SJCRH30 (cell line): ENCODE measurements around the gene LNX2. TPM values are rescaled to one million over a fixed set of nuclear protein-coding genes. Genes with fewer than 3 reads are reported as not detected.

Source experiments
- DNase-seq, 2 experiments: peaks; one replicate each; pipeline ENCODE4 v3.0.0-alpha.2; 2015 to 2020
- H3K27ac ChIP-seq: fragments of 250-450 bp; sonication (Bioruptor Pico); 2 replicates; pipeline ENCODE4 v1.5.1; 2020; ENCODE audit warnings: mild to moderate bottlenecking, moderate library complexity
- H3K27me3 ChIP-seq: fragments of 250-450 bp; sonication (Bioruptor Pico); 2 replicates; pipeline ENCODE4 v1.5.1; 2020; ENCODE audit warnings: mild to moderate bottlenecking, moderate library complexity
- H3K36me3 ChIP-seq: fragments of 250-450 bp; sonication (Bioruptor Pico); 2 replicates; pipeline ENCODE4 v1.5.1; 2020; ENCODE audit warnings: mild to moderate bottlenecking, moderate library complexity
- H3K4me1 ChIP-seq: fragments of 250-450 bp; sonication (Bioruptor Pico); 2 replicates; pipeline ENCODE4 v1.5.1; 2020; ENCODE audit warnings: mild to moderate bottlenecking, moderate library complexity
- H3K4me3 ChIP-seq: fragments of 250-450 bp; sonication (Bioruptor Pico); 2 replicates; pipeline ENCODE4 v1.5.1; 2020; ENCODE audit warnings: mild to moderate bottlenecking, moderate library complexity
- H3K9me3 ChIP-seq: fragments of 250-450 bp; sonication (Bioruptor Pico); replicated peaks from 2 replicates; pipeline ENCODE4 v1.5.1; 2020; ENCODE audit warnings: mild to moderate bottlenecking, moderate library complexity
- total RNA-seq: library from RNA; depleted of rRNA; stranded (reverse); fragments of >200 nt; shearing (Covaris generic); gene quantifications from 2 replicates; pipeline ENCODE4 v1.2.3, GENCODE V29; 2014

Gene LNX2
- total RNA-seq, 1 experiment from 2014 or later: 16.7 TPM

DNA sequence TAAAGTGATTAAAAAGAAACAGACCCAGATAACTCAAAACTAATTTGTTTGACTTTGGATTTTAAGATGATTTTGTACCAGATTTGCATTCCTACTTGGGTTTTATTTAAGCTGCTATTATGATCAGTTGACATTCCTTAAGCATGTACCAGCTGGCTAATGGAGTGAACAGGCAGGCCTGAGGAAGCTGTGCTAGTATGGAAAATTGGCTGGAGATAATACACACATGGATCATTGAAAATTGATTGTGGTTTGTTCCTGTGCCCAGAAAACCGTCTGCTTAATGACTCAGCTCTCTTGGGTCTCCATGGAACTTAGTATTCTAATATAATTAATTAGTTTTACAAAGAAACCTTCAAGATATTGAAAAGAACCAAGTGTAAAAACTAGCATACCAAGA, 24.0 kb upstream of the LNX2 start:
- peak in 1 of 2 experiments; percentile 20 for DNase-seq
- H3K4me3 ChIP-seq: no peak overlapping the region
- H3K27me3 ChIP-seq: no peaks in the 10 kb centered on the region
- H3K27ac ChIP-seq: no peak overlapping the region
- peaks cover 22% of the 10 kb centered on the region for H3K36me3 ChIP-seq
- peaks cover 12% of the 10 kb centered on the region for H3K4me1 ChIP-seq
- H3K9me3 ChIP-seq: 0 out of 2 replicates have a peak, but pooled peaks cover 4% of the 10 kb centered on the region

GRCh38 chr13:27643334-27644132, 23.2 kb upstream of the LNX2 start:
- 0 out of 2 replicates have a peak, but pooled peaks cover under 1% of the 10 kb centered on the region for H3K9me3 ChIP-seq
- no peak for DNase-seq
- no peak overlapping the region for H3K4me3 ChIP-seq
- H3K27me3 ChIP-seq: no peaks in the 10 kb centered on the region
- H3K36me3 ChIP-seq: peaks cover 15% of the 10 kb centered on the region
- no peak overlapping the region for H3K27ac ChIP-seq
- H3K4me1 ChIP-seq: peaks cover 18% of the 10 kb centered on the region

DNA sequence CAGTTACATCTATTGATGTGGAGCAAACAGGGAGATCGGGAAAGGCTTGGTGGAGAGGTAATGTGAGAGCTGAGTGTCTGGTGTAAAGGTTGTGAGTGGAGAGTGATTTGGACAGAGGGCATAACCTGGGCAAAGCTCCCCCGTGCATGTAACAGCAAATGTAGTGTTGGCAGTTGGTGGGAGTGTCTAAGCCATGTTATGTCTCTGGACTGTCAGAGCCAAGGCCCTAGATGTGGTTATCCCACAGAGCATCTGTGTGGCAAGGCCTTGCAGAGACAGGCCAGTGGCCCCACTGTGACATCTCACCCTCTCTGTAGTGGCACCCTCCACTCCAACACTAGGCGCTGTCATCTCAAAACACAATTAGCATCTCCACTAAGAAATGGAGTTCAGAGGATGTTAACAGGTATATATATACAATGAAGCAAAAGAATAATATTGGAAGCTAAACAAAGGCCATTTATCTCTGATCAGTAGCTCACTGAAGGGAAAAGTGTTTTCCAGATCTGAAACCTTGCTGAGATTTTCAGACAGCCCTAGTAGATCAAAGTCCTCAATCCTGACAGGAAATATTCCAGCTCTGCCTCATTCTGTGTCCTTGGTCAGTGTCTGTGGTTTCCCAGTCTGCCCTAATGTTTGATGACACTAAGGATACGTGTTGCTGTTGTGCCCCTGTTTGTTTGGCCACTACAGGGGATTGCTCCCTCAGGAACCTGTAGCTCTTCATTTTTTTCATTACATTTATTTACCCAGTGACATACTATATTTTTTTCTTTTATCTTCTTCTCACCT, 21.6 kb upstream of the LNX2 start:
- H3K4me3 ChIP-seq: no peak overlapping the region
- DNase-seq: no peak
- no peaks in the 10 kb centered on the region for H3K9me3 ChIP-seq
- H3K27ac ChIP-seq: no peak overlapping the region
- peaks cover 31% of the 10 kb centered on the region for H3K4me1 ChIP-seq
- no peaks in the 10 kb centered on the region for H3K27me3 ChIP-seq
- H3K36me3 ChIP-seq: peaks cover 6% of the 10 kb centered on the region; the same call in 1 of the 2 replicates

GRCh38 chr13:27639186-27639585, 18.9 kb upstream of the LNX2 start:
- Histone ChIP-seq H3K36me3 (0 out of 2 replicates have a peak, but pooled peaks cover 4% of the 10 kb centered on the region), H3K4me1 (peaks cover 43% of the 10 kb centered on the region), H3K4me3 (no peak overlapping the region), H3K27ac (no peak overlapping the region; the same call in 1 of the 2 replicates), H3K27me3 (no peaks in the 10 kb centered on the region), H3K9me3 (no peaks in the 10 kb centered on the region)
- DNase-seq: no peak

GRCh38 chr13:27638521-27638920, 18.2 kb upstream of the LNX2 start:
- Histone ChIP-seq H3K27me3 (no peaks in the 10 kb centered on the region), H3K36me3 (peaks cover 9% of the 10 kb centered on the region; the same call in 1 of the 2 replicates), H3K4me1 (peaks cover 38% of the 10 kb centered on the region), H3K9me3 (no peaks in the 10 kb centered on the region), H3K4me3 (no peak overlapping the region), H3K27ac (no peak overlapping the region; the same call in 1 of the 2 replicates)
- DNase-seq: peak in 1 of 2 experiments; percentile 22

DNA sequence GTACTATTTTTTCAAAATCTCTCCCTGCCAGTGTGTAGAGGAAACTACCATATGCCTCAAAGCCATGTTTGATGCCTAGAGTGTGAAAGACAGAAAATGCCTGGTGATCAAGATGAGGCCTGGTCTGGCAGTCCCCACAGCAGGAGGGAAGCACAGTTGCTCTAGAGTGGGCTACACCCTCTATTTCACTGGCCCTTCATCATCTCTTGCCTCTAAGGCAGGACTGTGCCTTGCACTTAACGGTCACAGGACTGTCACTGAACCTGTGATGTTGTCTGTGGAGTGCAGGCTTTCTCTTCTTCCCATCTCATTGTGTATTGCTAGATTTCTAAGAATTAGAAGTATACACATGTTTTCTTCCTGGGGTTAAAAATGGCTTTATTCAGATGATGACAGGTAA, 17.7 kb upstream of the LNX2 start:
- no peak overlapping the region for H3K4me3 ChIP-seq
- H3K9me3 ChIP-seq: no peaks in the 10 kb centered on the region
- H3K4me1 ChIP-seq: peaks cover 37% of the 10 kb centered on the region
- no peak overlapping the region for H3K27ac ChIP-seq
- peaks cover 10% of the 10 kb centered on the region; the same call in 1 of the 2 replicates for H3K36me3 ChIP-seq
- H3K27me3 ChIP-seq: no peaks in the 10 kb centered on the region
- DNase-seq: no peak

DNA sequence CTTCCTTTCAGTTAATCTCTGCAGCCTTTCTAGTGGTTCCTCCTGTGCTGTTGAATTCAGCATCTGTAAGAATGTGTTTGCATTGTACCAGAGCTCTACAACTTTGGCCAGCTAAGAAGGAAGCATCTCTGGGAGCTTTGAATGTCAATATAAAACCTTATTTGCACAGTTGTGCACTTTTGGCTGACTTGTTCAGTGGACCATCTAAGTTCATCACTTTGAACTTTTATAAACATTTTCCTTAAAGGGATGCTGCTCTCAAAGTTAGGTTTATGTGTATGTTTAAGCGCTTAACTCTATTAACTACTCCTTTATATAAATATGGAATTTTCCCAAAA, 16.9 kb upstream of the LNX2 start:
- Histone ChIP-seq H3K27ac (peak overlapping the region; percentile 44; the same call in 1 of the 2 replicates), H3K9me3 (no peaks in the 10 kb centered on the region), H3K4me3 (no peak overlapping the region; the same call in 1 of the 2 replicates), H3K36me3 (peaks cover 13% of the 10 kb centered on the region; the same call in 1 of the 2 replicates), H3K4me1 (peaks cover 34% of the 10 kb centered on the region), H3K27me3 (no peaks in the 10 kb centered on the region)
- peak in 1 of 2 experiments; percentile 23 for DNase-seq

DNA sequence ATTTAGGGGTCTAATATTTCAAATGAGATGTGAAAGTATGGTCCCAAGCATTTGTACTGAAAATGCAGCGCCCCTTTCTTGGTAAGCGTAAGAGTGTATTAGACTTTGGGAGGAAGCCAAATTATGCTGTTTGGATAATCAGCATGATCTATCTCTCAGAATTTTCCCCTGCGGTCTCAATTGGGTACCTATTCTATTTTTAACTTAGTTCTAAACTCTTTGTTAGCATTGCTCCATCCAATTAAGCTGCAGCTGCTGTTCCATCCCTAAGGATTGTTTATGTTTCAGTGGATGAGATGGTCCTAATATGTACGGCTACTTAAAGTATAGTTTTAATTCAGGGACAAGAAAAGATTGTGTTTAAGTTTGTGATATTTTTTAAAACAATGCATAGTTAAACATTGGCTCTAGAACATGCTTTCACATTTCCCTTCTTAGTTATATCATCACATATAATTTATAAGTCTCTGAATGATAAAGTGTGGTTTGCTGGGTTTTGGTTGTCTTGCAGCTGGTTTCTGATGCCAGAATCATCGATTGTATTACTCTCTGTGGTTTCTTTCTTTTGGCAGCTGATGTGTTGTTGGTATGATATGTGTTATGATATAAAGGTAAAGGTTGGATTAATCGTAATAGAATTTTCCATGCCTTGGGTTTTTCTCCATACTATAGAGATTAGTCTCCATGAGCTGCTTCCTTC, 16.4 kb upstream of the LNX2 start:
- peak; percentile 63 to 88 for DNase-seq
- no peaks in the 10 kb centered on the region for H3K27me3 ChIP-seq
- H3K27ac ChIP-seq: peak overlapping the region; percentile 44
- peak overlapping the region; percentile 15 for H3K4me3 ChIP-seq
- H3K9me3 ChIP-seq: no peaks in the 10 kb centered on the region
- H3K4me1 ChIP-seq: peaks cover 34% of the 10 kb centered on the region
- peaks cover 15% of the 10 kb centered on the region; the same call in 1 of the 2 replicates for H3K36me3 ChIP-seq

- Histone ChIP-seq H3K36me3 (peaks cover 13% of the 10 kb centered on the region), H3K27me3 (no peaks in the 10 kb centered on the region), H3K27ac (no peak overlapping the region), H3K9me3 (no peaks in the 10 kb centered on the region), H3K4me1 (peaks cover 34% of the 10 kb centered on the region), H3K4me3 (no peak overlapping the region)
- peak; percentile 29 to 53 for DNase-seq
These were observed 14.9 kb upstream of the LNX2 start for GRCh38 chr13:27635266-27635665.

GRCh38 chr13:27634791-27635190, 14.5 kb upstream of the LNX2 start:
- Histone ChIP-seq H3K4me1 (peaks cover 34% of the 10 kb centered on the region), H3K36me3 (peaks cover 13% of the 10 kb centered on the region), H3K27ac (no peak overlapping the region)

GRCh38 chr13:27634231-27634630, 13.9 kb upstream of the LNX2 start:
- H3K4me1 ChIP-seq: peaks cover 34% of the 10 kb centered on the region
- peaks cover 14% of the 10 kb centered on the region for H3K36me3 ChIP-seq
- DNase-seq: no peak
- H3K27me3 ChIP-seq: no peaks in the 10 kb centered on the region
- H3K4me3 ChIP-seq: no peak overlapping the region
- H3K9me3 ChIP-seq: no peaks in the 10 kb centered on the region
- H3K27ac ChIP-seq: no peak overlapping the region

More at GRCh38 chr13:27634791-27635190, 14.5 kb upstream of the LNX2 start:
- no peaks in the 10 kb centered on the region for H3K27me3 ChIP-seq
- no peak overlapping the region for H3K4me3 ChIP-seq
- no peak for DNase-seq
- H3K9me3 ChIP-seq: no peaks in the 10 kb centered on the region

DNA sequence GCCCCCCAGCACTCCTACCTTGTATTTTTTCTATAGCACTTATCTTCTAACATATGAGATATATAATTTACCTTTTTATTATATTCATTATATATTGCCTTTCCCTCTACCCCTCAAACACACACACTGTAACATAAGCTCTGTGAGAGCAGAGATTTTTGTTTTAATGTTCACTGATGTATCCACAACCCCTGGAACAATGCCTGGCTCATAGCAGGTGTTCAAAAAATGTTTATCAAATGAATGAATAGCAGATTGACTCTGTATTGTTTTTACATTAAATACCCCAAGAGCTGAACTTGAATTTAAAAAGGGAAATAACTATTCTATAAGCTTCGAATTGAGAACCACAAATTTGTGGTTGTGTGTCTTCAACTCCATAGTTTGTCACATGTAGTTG, 12.3 kb upstream of the LNX2 start:
- DNase-seq: no peak
- H3K9me3 ChIP-seq: no peaks in the 10 kb centered on the region

GRCh38 chr13:27632214-27632613, 11.9 kb upstream of the LNX2 start:
- H3K36me3 ChIP-seq: peaks cover 16% of the 10 kb centered on the region
- no peaks in the 10 kb centered on the region for H3K27me3 ChIP-seq
- H3K4me1 ChIP-seq: peaks cover 16% of the 10 kb centered on the region
- no peak overlapping the region for H3K27ac ChIP-seq
- no peak overlapping the region for H3K4me3 ChIP-seq
- no peak for DNase-seq
- H3K9me3 ChIP-seq: no peaks in the 10 kb centered on the region

More for the DNA sequence above, 12.3 kb upstream of the LNX2 start:
- Histone ChIP-seq H3K4me3 (no peak overlapping the region), H3K27ac (no peak overlapping the region), H3K27me3 (no peaks in the 10 kb centered on the region), H3K4me1 (peaks cover 19% of the 10 kb centered on the region), H3K36me3 (peaks cover 16% of the 10 kb centered on the region)

- Histone ChIP-seq H3K9me3 (no peaks in the 10 kb centered on the region), H3K4me3 (no peak overlapping the region), H3K4me1 (peaks cover 15% of the 10 kb centered on the region), H3K27ac (no peak overlapping the region), H3K27me3 (no peaks in the 10 kb centered on the region), H3K36me3 (peaks cover 16% of the 10 kb centered on the region)
- no peak for DNase-seq
These were observed 11.3 kb upstream of the LNX2 start for GRCh38 chr13:27631665-27632064.
